ENCODE results near the gene CMKLR1.

Gene CMKLR1

DNA sequence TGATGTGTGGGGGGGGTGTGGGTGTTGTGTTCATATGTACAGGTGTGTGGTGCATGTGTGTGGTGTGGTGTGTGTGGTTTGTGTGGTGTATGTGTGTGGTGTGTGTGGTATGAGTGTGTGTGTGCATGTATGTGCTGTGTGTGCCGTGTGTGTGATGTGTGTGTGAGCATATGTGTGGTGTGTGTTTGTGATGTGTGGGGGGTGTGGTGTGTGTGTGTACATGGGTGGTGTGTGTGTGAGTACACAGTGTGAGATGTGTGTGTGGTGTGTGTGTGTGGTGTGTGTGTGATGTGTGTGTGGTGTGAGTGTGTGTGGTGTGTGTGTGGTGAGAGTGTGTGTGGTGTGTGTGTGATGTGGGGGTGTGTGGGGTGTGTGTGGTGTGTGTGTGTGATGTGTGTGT is 24.5 kb upstream of the CMKLR1 start:
- Histone ChIP-seq H3K4me3 (ENCODE audit: low read length) (no peak overlapping the region), H3K9me2 (replicated peaks; ENCODE audit: insufficient read depth, low read length) (no peaks in the 10 kb centered on the region), H3K27ac (ENCODE audit: low read length) (no peak overlapping the region), H3K79me2 (ENCODE audit: low read length) (no peaks in the 10 kb centered on the region), H3K9me3 (replicated peaks; ENCODE audit: insufficient read depth, low read length) (no peaks in the 10 kb centered on the region), H4K20me1 (ENCODE audit: insufficient read depth, low read length) (no peaks in the 10 kb centered on the region), H3K9ac (ENCODE audit: low read length) (no peak overlapping the region), H3F3A (ENCODE audit: insufficient read depth, low read length) (no peaks in the 10 kb centered on the region), H3K27me3 (replicated peaks; ENCODE audit: insufficient read depth, low read length) (0 out of 2 replicates have a peak, but pooled peaks cover under 1% of the 10 kb centered on the region), H3K4me1 (ENCODE audit: low read length) (no peaks in the 10 kb centered on the region), H3K36me3 (replicated peaks; ENCODE audit: insufficient read depth, low read length) (no peaks in the 10 kb centered on the region), H2AFZ (ENCODE audit: low read length) (no peak overlapping the region), H3K4me2 (ENCODE audit: low read depth, low read length) (no peak overlapping the region)
- no peak for TF ChIP-seq CTCF (IDR thresholded peaks at IDR 0.05; ENCODE audit: low read length)
- no peak for TF ChIP-seq EZH2phosphoT487 (IDR thresholded peaks at IDR 0.05; ENCODE audit: low read length)
- TF ChIP-seq EZH2 (optimal IDR thresholded peaks at IDR 0.05; ENCODE audit: low read depth, low read length), result no peak
- DNase-seq, result no peak

- Histone ChIP-seq H2AFZ (ENCODE audit: low read length) (no peak overlapping the region), H4K20me1 (ENCODE audit: insufficient read depth, low read length) (no peaks in the 10 kb centered on the region), H3F3A (ENCODE audit: insufficient read depth, low read length) (no peaks in the 10 kb centered on the region), H3K4me2 (ENCODE audit: low read depth, low read length) (no peak overlapping the region), H3K9me2 (replicated peaks; ENCODE audit: insufficient read depth, low read length) (no peaks in the 10 kb centered on the region), H3K9ac (ENCODE audit: low read length) (no peak overlapping the region), H3K27me3 (replicated peaks; ENCODE audit: insufficient read depth, low read length) (no peaks in the 10 kb centered on the region), H3K27ac (ENCODE audit: low read length) (no peak overlapping the region), H3K79me2 (ENCODE audit: low read length) (no peaks in the 10 kb centered on the region), H3K4me3 (ENCODE audit: low read length) (no peak overlapping the region), H3K4me1 (ENCODE audit: low read length) (no peaks in the 10 kb centered on the region), H3K36me3 (replicated peaks; ENCODE audit: insufficient read depth, low read length) (no peaks in the 10 kb centered on the region), H3K9me3 (replicated peaks; ENCODE audit: insufficient read depth, low read length) (no peaks in the 10 kb centered on the region)
- DNase-seq, result no peak
- no peak for TF ChIP-seq EZH2 (optimal IDR thresholded peaks at IDR 0.05; ENCODE audit: low read depth, low read length)
- TF ChIP-seq CTCF (IDR thresholded peaks at IDR 0.05; ENCODE audit: low read length), result no peak
- no peak for TF ChIP-seq EZH2phosphoT487 (IDR thresholded peaks at IDR 0.05; ENCODE audit: low read length)
Measured at GRCh38 chr12:108363165-108363564, 24.1 kb upstream of the CMKLR1 start.

- DNase-seq, result no peak
- no peak overlapping the region for H2AFZ ChIP-seq (ENCODE audit: low read length)
- no peaks in the 10 kb centered on the region for H3K36me3 ChIP-seq (replicated peaks; ENCODE audit: insufficient read depth, low read length)
- H3K9ac ChIP-seq (ENCODE audit: low read length), result no peak overlapping the region
- H3K27ac ChIP-seq (ENCODE audit: low read length), result no peak overlapping the region
- no peaks in the 10 kb centered on the region for H3F3A ChIP-seq (ENCODE audit: insufficient read depth, low read length)
- no peaks in the 10 kb centered on the region for H3K79me2 ChIP-seq (ENCODE audit: low read length)
- H3K4me3 ChIP-seq (ENCODE audit: low read length), result no peak overlapping the region
- no peaks in the 10 kb centered on the region for H3K27me3 ChIP-seq (replicated peaks; ENCODE audit: insufficient read depth, low read length)
- no peaks in the 10 kb centered on the region for H3K9me3 ChIP-seq (replicated peaks; ENCODE audit: insufficient read depth, low read length)
- no peak overlapping the region for H3K4me2 ChIP-seq (ENCODE audit: low read depth, low read length)
- no peaks in the 10 kb centered on the region for H3K4me1 ChIP-seq (ENCODE audit: low read length)
- no peaks in the 10 kb centered on the region for H4K20me1 ChIP-seq (ENCODE audit: insufficient read depth, low read length)
- no peaks in the 10 kb centered on the region for H3K9me2 ChIP-seq (replicated peaks; ENCODE audit: insufficient read depth, low read length)
- TF ChIP-seq EZH2 (optimal IDR thresholded peaks at IDR 0.05; ENCODE audit: low read depth, low read length) (no peak), CTCF (IDR thresholded peaks at IDR 0.05; ENCODE audit: low read length) (no peak), EZH2phosphoT487 (IDR thresholded peaks at IDR 0.05; ENCODE audit: low read length) (no peak)
Measured at GRCh38 chr12:108361606-108362005, 22.5 kb upstream of the CMKLR1 start.

Data from MM.1S (cell line).